C4-2B (cell line): ENCODE measurements around the gene GRIN1.

Experiments
- H3K27ac ChIP-seq: fragments of 450-650 bp; 2 replicates; pipeline ENCODE4 v1.5.1; 2017
- ZFX ChIP-seq: fragments of 450-650 bp; IDR thresholded peaks from 2 replicates; pipeline ENCODE4 v1.6.1; 2017
- TF ChIP-seq, protein P1 (sequence below): fragments of 450-650 bp; conservative IDR thresholded peaks from 2 replicates; pipeline ENCODE4 v1.5.1; 2017; ENCODE audit warnings: mild to moderate bottlenecking

Gene GRIN1

GRCh38 chr9:137145731-137146526 lies 7.0 kb downstream of the GRIN1 start:
- TF ChIP-seq ZFX: no peak
- TF ChIP-seq, protein P1, sequence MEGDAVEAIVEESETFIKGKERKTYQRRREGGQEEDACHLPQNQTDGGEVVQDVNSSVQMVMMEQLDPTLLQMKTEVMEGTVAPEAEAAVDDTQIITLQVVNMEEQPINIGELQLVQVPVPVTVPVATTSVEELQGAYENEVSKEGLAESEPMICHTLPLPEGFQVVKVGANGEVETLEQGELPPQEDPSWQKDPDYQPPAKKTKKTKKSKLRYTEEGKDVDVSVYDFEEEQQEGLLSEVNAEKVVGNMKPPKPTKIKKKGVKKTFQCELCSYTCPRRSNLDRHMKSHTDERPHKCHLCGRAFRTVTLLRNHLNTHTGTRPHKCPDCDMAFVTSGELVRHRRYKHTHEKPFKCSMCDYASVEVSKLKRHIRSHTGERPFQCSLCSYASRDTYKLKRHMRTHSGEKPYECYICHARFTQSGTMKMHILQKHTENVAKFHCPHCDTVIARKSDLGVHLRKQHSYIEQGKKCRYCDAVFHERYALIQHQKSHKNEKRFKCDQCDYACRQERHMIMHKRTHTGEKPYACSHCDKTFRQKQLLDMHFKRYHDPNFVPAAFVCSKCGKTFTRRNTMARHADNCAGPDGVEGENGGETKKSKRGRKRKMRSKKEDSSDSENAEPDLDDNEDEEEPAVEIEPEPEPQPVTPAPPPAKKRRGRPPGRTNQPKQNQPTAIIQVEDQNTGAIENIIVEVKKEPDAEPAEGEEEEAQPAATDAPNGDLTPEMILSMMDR: no peak
- H3K27ac ChIP-seq: no peak overlapping the region

- no peak overlapping the region for H3K27ac ChIP-seq
- TF ChIP-seq, protein P1: no peak
- no peak for TF ChIP-seq ZFX
Measured at GRCh38 chr9:137146527-137146918, 7.6 kb downstream of the GRIN1 start.

- TF ChIP-seq, protein P1: no peak
- TF ChIP-seq ZFX: no peak
- no peak overlapping the region for H3K27ac ChIP-seq
Measured at GRCh38 chr9:137147091-137147792, 8.3 kb downstream of the GRIN1 start.

GRCh38 chr9:137147793-137148160 lies 8.8 kb downstream of the GRIN1 start:
- no peak for TF ChIP-seq ZFX
- TF ChIP-seq, protein P1: no peak
- no peak overlapping the region for H3K27ac ChIP-seq

- TF ChIP-seq, protein P1: no peak
- no peak for TF ChIP-seq ZFX
- H3K27ac ChIP-seq: peak overlapping the region; percentile 75
Measured at GRCh38 chr9:137148242-137148641, 9.3 kb downstream of the GRIN1 start.

DNA sequence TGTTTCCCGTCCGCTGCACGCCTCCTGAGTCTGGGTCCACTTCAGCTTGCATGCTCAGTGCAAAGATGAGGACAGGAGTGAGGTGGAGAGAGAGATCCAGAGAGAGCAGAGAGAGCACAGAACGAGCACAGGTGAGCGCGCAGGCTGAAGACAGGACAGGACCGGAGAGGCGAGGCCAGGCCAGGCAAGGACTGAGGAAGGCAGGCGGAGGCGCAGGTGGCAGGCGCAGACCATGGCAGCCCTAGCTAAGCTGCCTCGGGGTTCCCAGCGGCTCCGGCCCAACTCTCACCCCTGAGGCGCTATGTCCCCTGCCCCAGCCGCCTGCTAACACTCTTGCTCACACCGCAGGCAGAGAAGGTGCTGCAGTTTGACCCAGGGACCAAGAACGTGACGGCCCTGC lies 9.7 kb downstream of the GRIN1 start:
- peak overlapping the region; percentile 75 for H3K27ac ChIP-seq
- TF ChIP-seq, protein P1: no peak

DNA sequence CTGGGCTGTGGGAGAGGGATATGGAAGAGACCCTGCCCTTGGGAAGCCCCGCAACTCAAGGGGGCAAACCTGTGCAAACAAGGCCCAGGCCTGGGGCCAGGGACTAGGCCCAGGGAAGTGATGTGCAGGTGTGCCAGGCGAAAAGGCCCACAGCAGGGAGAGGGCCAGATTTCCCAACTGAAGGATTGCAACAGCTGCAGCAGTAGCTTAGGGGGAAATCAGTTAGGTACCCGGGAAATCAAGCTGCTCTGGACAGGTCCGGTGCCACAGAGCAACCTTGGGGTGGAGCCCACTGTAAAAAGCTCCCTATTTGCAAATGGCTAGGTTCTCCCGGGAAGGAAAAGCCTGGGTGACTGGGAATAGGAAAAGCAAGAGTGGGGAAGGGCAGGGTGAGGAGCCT lies 10.4 kb downstream of the GRIN1 start:
- peak overlapping the region; percentile 75 for H3K27ac ChIP-seq

More for the DNA sequence above, 10.4 kb downstream of the GRIN1 start:
- TF ChIP-seq, protein P1: no peak
- TF ChIP-seq ZFX: no peak
